ENCODE measurements around the gene ZCCHC7. TPM values are rescaled to one million over a fixed set of nuclear protein-coding genes. Genes with fewer than 3 reads are reported as not detected.

The ZCCHC7 gene
- total RNA-seq, 1 experiment from 2014 or later = 31.2 TPM

DNA sequence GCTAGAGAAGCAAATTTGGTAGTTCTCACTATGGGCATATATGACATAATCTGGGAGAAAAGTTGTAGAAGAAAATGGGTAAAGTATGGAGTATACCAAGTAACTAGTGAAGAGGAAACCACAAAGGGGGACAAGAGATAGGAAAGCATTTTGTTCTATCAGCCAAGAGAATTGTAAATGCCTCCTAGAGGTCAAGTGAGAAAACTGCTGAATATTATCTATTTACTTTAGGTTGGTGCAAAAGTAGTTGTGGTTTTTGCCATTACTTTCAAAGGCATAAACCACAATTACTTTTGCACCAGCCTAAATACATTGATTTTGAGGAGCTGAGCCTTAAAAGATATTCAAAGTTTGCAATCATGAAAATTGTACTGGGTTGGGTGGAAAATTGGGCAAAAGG, 175.4 kb downstream of the ZCCHC7 start:
- no peak; the same call in 1 of the 2 replicates for ATAC-seq
- POLR2A ChIA-PET = interaction anchor here (0.6 kb wide), 1 partner anchor 15 kb away, joined by 3 read pairs; no protein-coding TSS in a partner anchor

More for the DNA sequence above, 175.4 kb downstream of the ZCCHC7 start:
- Histone ChIP-seq H3K9me2 (ENCODE audit: insufficient read depth) (no peaks in the 10 kb centered on the region), H3K4me1 (ENCODE audit: control insufficient read depth in 1 of 2, insufficient read depth in 2 of 2, low read length in 2 of 2) (peaks cover 2 to 5% of the 10 kb centered on the region in 2 experiments; a peak in 3 of 4 replicates), H2AFZ (ENCODE audit: low read depth, low read length, poor library complexity, severe bottlenecking) (no peak overlapping the region), H3K9ac (ENCODE audit: low read length) (no peak overlapping the region), H3K79me2 (ENCODE audit: insufficient read depth, low read length) (peaks cover 17% of the 10 kb centered on the region), H4K20me1 (ENCODE audit: insufficient read depth) (no peaks in the 10 kb centered on the region), H3K36me3 (ENCODE audit: control insufficient read depth in 1 of 2, insufficient read depth in 2 of 2, low read length in 2 of 2) (no peaks in the 10 kb centered on the region), H3K27ac (ENCODE audit: low read depth, low read length) (no peak overlapping the region), H3K4me2 (ENCODE audit: low read length) (no peak overlapping the region), H3K27me3 (ENCODE audit: insufficient read depth, low read length) (no peaks in the 10 kb centered on the region), H3K9me3 (ENCODE audit: control insufficient read depth in 1 of 2, insufficient read depth in 1 of 2, low read depth in 1 of 2, low read length in 2 of 2) (no peaks in the 10 kb centered on the region), H3K4me3 (replicated peaks in 1 of 2; ENCODE audit: low read depth in 1 of 2, low read length in 2 of 2) (no peak overlapping the region)
- intact Hi-C loops (cut with micrococcal nuclease) = no loop called here
- DNase-seq (ENCODE audit: low read depth, low spot score) = no peak
- TF ChIP-seq, protein P1, sequence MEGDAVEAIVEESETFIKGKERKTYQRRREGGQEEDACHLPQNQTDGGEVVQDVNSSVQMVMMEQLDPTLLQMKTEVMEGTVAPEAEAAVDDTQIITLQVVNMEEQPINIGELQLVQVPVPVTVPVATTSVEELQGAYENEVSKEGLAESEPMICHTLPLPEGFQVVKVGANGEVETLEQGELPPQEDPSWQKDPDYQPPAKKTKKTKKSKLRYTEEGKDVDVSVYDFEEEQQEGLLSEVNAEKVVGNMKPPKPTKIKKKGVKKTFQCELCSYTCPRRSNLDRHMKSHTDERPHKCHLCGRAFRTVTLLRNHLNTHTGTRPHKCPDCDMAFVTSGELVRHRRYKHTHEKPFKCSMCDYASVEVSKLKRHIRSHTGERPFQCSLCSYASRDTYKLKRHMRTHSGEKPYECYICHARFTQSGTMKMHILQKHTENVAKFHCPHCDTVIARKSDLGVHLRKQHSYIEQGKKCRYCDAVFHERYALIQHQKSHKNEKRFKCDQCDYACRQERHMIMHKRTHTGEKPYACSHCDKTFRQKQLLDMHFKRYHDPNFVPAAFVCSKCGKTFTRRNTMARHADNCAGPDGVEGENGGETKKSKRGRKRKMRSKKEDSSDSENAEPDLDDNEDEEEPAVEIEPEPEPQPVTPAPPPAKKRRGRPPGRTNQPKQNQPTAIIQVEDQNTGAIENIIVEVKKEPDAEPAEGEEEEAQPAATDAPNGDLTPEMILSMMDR (IDR thresholded peaks at IDR 0.05 in 2 of 3, conservative IDR thresholded peaks at IDR 0.05 in 1 of 3; ENCODE audit: borderline replicate concordance in 1 of 3, insufficient read depth in 1 of 3, low read depth in 2 of 3, low read length in 2 of 3) = peak in 2 of 3 experiments; percentile 19 to 44; a peak in 3 of 6 replicates
- TF ChIP-seq, protein P2, sequence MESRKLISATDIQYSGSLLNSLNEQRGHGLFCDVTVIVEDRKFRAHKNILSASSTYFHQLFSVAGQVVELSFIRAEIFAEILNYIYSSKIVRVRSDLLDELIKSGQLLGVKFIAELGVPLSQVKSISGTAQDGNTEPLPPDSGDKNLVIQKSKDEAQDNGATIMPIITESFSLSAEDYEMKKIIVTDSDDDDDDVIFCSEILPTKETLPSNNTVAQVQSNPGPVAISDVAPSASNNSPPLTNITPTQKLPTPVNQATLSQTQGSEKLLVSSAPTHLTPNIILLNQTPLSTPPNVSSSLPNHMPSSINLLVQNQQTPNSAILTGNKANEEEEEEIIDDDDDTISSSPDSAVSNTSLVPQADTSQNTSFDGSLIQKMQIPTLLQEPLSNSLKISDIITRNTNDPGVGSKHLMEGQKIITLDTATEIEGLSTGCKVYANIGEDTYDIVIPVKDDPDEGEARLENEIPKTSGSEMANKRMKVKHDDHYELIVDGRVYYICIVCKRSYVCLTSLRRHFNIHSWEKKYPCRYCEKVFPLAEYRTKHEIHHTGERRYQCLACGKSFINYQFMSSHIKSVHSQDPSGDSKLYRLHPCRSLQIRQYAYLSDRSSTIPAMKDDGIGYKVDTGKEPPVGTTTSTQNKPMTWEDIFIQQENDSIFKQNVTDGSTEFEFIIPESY (IDR thresholded peaks at IDR 0.05; ENCODE audit: extremely low read depth, insufficient replicate concordance, low read length) = no peak
- no peak for TF ChIP-seq FOSL1 (IDR thresholded peaks at IDR 0.05; ENCODE audit: low read depth)
- RAD21 ChIA-PET (ENCODE audit: low non-redundant PET in 1 of 2, low total read pairs in 2 of 2, uncharacterized antibody in 2 of 2, unreplicated experiment in 2 of 2) = no interaction called here
- BruUV-seq (replicated peaks) = no TSS peak
- CTCF ChIA-PET = no interaction called here

Data from HCT116 (cell line).